Suprapubic skin (tissue), 4 donors: Measurements from ENCODE around the gene ZMYM1.

ENCODE experiments used
- CTCF ChIP-seq, 2 donors: fragments of 200-600 bp in 1 of 2; fragments of 450-650 bp in 1 of 2; sonication (generic) in 1 of 2; IDR thresholded peaks; one replicate each; pipeline ENCODE4 v1.5.1; 2016 to 2019; ENCODE audit warnings: antibody characterized with exemption in 2 of 2, mild to moderate bottlenecking in 1 of 2, moderate library complexity in 1 of 2
- EP300 ChIP-seq: sonication (generic); formaldehyde crosslinking; IDR thresholded peaks from one replicate; pipeline ENCODE4 v1.6.1; 2017; ENCODE audit warnings: antibody characterized with exemption
- POLR2A ChIP-seq, 2 donors: fragments of 450-650 bp; IDR thresholded peaks; one replicate each; pipeline ENCODE4 v1.6.1; 2017; ENCODE audit warnings: antibody characterized with exemption in 2 of 2, mild to moderate bottlenecking in 2 of 2, moderate library complexity in 2 of 2
- POLR2AphosphoS5 ChIP-seq, 3 donors: sonication (generic); formaldehyde crosslinking; IDR thresholded peaks; one replicate each; pipeline ENCODE4 v1.6.1; 2017; ENCODE audit warnings: antibody characterized with exemption in 3 of 3

DNA sequence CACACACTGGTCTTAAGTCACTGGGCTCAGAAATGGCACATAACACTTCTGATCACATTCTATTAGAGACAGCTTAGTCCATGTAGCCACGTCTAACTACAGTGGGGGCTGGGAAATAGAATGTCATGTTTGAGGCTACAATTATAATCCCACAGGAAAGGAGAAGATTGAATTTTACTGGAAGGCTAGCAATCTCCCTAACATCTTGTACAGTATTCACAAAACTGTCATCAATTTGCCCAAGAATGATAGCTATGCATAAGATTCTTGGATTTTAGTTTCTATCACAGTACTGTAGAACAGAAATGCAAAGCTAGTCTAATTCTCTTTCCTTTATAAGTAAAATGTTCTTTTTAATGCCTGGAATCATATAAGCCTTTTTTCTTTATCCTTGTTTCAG, 34.8 kb upstream of the ZMYM1 start:
- TF ChIP-seq POLR2AphosphoS5 (IDR thresholded peaks at IDR 0.05), result no peak
- TF ChIP-seq CTCF (IDR thresholded peaks at IDR 0.05), result no peak
- TF ChIP-seq POLR2A (IDR thresholded peaks at IDR 0.05), result no peak
- TF ChIP-seq EP300, result no peak
